C4-2B (cell line): ENCODE measurements around the gene TJP1.

ENCODE experiments used
- CTCF ChIP-seq: fragments of 450-650 bp; conservative IDR thresholded peaks from 2 replicates; pipeline ENCODE4 v1.5.1; 2017; ENCODE audit warnings: mild to moderate bottlenecking
- ZFX ChIP-seq: fragments of 450-650 bp; IDR thresholded peaks from 2 replicates; pipeline ENCODE4 v1.6.1; 2017

GRCh38 chr15:29688506-29689286, 133.6 kb downstream of the TJP1 start:
- no peak for TF ChIP-seq CTCF
- TF ChIP-seq ZFX: no peak
